Measurements from ENCODE around the gene LMBR1L. TPM values are rescaled to one million over a fixed set of nuclear protein-coding genes. Genes with fewer than 3 reads are reported as not detected.

Gene LMBR1L
- total and polyA plus RNA-seq, 2 of the 8 experiments (the other 6 are each of a cell fraction or from before 2014, with no cell fraction given): 36.6 to 49.6 TPM

GRCh38 chr12:49058366-49059044 is 52.1 kb downstream of the LMBR1L start:
- Histone ChIP-seq H3K79me2 (ENCODE audit: control insufficient read depth in 1 of 2, insufficient read depth in 2 of 2, low read length in 2 of 2) (peaks cover 51 to 66% of the 10 kb centered on the region in 2 experiments), H3K9ac (replicated peaks in 1 of 4; ENCODE audit: extremely low read depth in 1 of 4, low read depth in 3 of 4, low read length in 3 of 4) (peak overlapping the region; percentile 10 to 98 (median 60); a peak in 6 of 7 replicates), H2BK12ac (ENCODE audit: low read depth, low read length) (no peak overlapping the region), H3K4me1 (replicated peaks in 1 of 4; ENCODE audit: control insufficient read depth in 3 of 4, insufficient read depth in 4 of 4, low read length in 3 of 4) (peaks cover 9 to 37% (median 13%) of the 10 kb centered on the region in 4 experiments), H3K79me1 (ENCODE audit: low read depth, low read length) (peaks cover 33% of the 10 kb centered on the region), H3K36me3 (ENCODE audit: control insufficient read depth in 2 of 4, insufficient read depth in 4 of 4, low read length in 3 of 4) (peaks cover 9 to 17% (median 15%) of the 10 kb centered on the region in 4 experiments), H3K56ac (replicated peaks; ENCODE audit: insufficient read length, low read depth, low read length) (no peak overlapping the region), H3K27ac (ENCODE audit: low read depth, low read length) (no peak overlapping the region), H4K8ac (ENCODE audit: extremely low read depth, insufficient read depth, low read length) (no peak overlapping the region), H2AK5ac (ENCODE audit: low read depth, low read length) (no peak overlapping the region), H2AFZ (ENCODE audit: low read length) (no peak overlapping the region), H3K4ac (replicated peaks; ENCODE audit: insufficient read length, low read depth, low read length) (no peak overlapping the region), H2BK120ac (replicated peaks; ENCODE audit: low read depth, low read length) (no peak overlapping the region), H4K91ac (replicated peaks; ENCODE audit: insufficient read length, low read length) (no peak overlapping the region), H2BK5ac (ENCODE audit: low read depth, low read length) (no peak overlapping the region), H3K4me2 (ENCODE audit: insufficient read depth in 1 of 2, low read depth in 2 of 2, low read length in 2 of 2) (peak overlapping the region; percentile 81 to 98), H3K9me3 (ENCODE audit: insufficient read depth in 2 of 2, low read depth in 1 of 2, low read length in 1 of 2) (no peaks in the 10 kb centered on the region), H3K23ac (ENCODE audit: insufficient read length) (no peak overlapping the region), H2BK15ac (ENCODE audit: low read length) (no peak overlapping the region), H3K27me3 (replicated peaks in 1 of 4; ENCODE audit: control insufficient read depth in 3 of 4, extremely low read depth in 1 of 4, insufficient read depth in 3 of 4, low read length in 3 of 4) (no peaks in the 10 kb centered on the region), H4K20me1 (replicated peaks in 1 of 2; ENCODE audit: control insufficient read depth in 1 of 2, insufficient read depth in 2 of 2, low read length in 2 of 2) (peaks cover 37 to 50% of the 10 kb centered on the region in 2 experiments), H3K23me2 (ENCODE audit: low read depth, low read length) (peaks cover 15% of the 10 kb centered on the region), H4K5ac (ENCODE audit: insufficient read length, low read depth, low read length) (no peak overlapping the region), H3K4me3 (ENCODE audit: extremely low read depth in 1 of 4, insufficient read depth in 2 of 4, low read depth in 3 of 4, low read length in 4 of 4) (peak overlapping the region; percentile 85 to 97 (median 96)), H3K14ac (ENCODE audit: insufficient read length) (no peak overlapping the region), H2BK20ac (ENCODE audit: low read length) (no peak overlapping the region), H3K18ac (ENCODE audit: extremely low read depth, low read length) (no peak overlapping the region)
- TF ChIP-seq HDAC2 (IDR thresholded peaks at IDR 0.05; ENCODE audit: borderline replicate concordance in 1 of 2, low read depth in 2 of 2, low read length in 2 of 2): no peak
- TF ChIP-seq CBX8 (IDR thresholded peaks at IDR 0.05; ENCODE audit: borderline replicate concordance, low read depth, low read length): no peak
- TF ChIP-seq KDM5A (IDR thresholded peaks at IDR 0.05; ENCODE audit: low read length): no peak
- no peak for TF ChIP-seq SIRT6 (IDR thresholded peaks at IDR 0.05; ENCODE audit: low read length)
- no peak for TF ChIP-seq RAD21 (IDR thresholded peaks at IDR 0.05 in 1 of 2, conservative IDR thresholded peaks at IDR 0.05 in 1 of 2; ENCODE audit: low read depth in 2 of 2, low read length in 2 of 2)
- TF ChIP-seq SIX5 (IDR thresholded peaks at IDR 0.05; ENCODE audit: low read depth, low read length): no peak
- FAIRE-seq (no peak), DNase-seq (ENCODE audit: low read depth in 1 of 2, low spot score in 2 of 2) (no peak)
- ChIA-PET POLR2A (ENCODE audit: partially characterized antibody) (interaction anchor here (0.7 to 5.6 kb wide), 14 partner anchors 10 to 201 kb away, joined by 3 to 47 read pairs (median 5); partner anchors contain the start of genes DDN, PRKAG1, RHEBL1 and TUBA1B), CTCF (ENCODE audit: partially characterized antibody) (interaction anchor here (0.9 to 2.7 kb wide), 5 partner anchors 14 to 70 kb away, joined by 3 to 16 read pairs (median 10); partner anchors contain the start of gene DHH)
- 50% methylated on average over 5 of the region's 5 CpGs; no CpG with 5 or more reads in 1 of the 2 experiments for WGBS, 2 experiments (ENCODE audit: extremely low coverage in 1 of 2, insufficient coverage in 1 of 2, insufficient read length in 1 of 2, insufficient replicate concordance in 2 of 2, low coverage in 1 of 2, low lambda C conversion rate in 2 of 2, missing lambda C conversion rate in 1 of 2)

All from H1 (cell line).